Naive thymus-derived CD4-positive, alpha-beta T cell (primary cell): ENCODE results near the gene MAMLD1. TPM values are rescaled to one million over a fixed set of nuclear protein-coding genes. Genes with fewer than 3 reads are reported as not detected.
"Not testable (repeated sequence)": the region's sequence is repeated elsewhere in the genome, so short reads cannot be mapped to it uniquely, and the experiment has no call there.

Source experiments
- ATAC-seq: fragments of 150-1000 bp; cut with Tn5 transposase; 2 replicates; pipeline ENCODE4 v1.10.0; 2021; ENCODE audit warnings: mild to moderate bottlenecking, moderate library complexity
- CTCF ChIA-PET: fragments of 350-600 bp; sonication (Branson Sonifier 250); formaldehyde crosslinking; loops from one replicate; lab custom pipeline; 2021; ENCODE audit warnings: antibody characterized with exemption; lab: Charles Lee
- POLR2A ChIA-PET: fragments of 350-600 bp; sonication (Branson Sonifier 250); formaldehyde crosslinking; loops from one replicate; lab custom pipeline; 2021; ENCODE audit warnings: antibody characterized with exemption, inconsistent platforms; lab: Charles Lee
- DNase-seq, 9 donors: peaks; one replicate each; pipeline versions ENCODE4 v3.0.0 to v3.0.0-alpha.2; 2020 to 2022; ENCODE audit warnings: mixed read lengths in 1 of 9
- H3K27ac ChIP-seq: one replicate; pipeline ENCODE4 v1.7.0; 2013; ENCODE audit warnings: mild to moderate bottlenecking, low read depth, low read length, moderate library complexity
- H3K27me3 ChIP-seq, 2 donors: one replicate each; pipeline ENCODE4 v1.7.0; 2013; ENCODE audit warnings: low read length in 2 of 2, mild to moderate bottlenecking in 2 of 2, moderate library complexity in 2 of 2; ENCODE audit not compliant: control insufficient read depth in 2 of 2, insufficient read depth in 2 of 2
- H3K36me3 ChIP-seq, 3 experiments: 1 replicate in 2 of 3; 2 replicates in 1 of 3; pipeline ENCODE4 v1.7.0; 2013; ENCODE audit warnings: low read length in 3 of 3, mild to moderate bottlenecking in 3 of 3, moderate library complexity in 1 of 3; ENCODE audit not compliant: insufficient read depth in 3 of 3, control insufficient read depth in 2 of 3
- H3K4me1 ChIP-seq, 2 donors: one replicate each; pipeline ENCODE4 v1.7.0; 2013; ENCODE audit warnings: low read length in 2 of 2, mild to moderate bottlenecking in 2 of 2, moderate library complexity in 1 of 2; ENCODE audit not compliant: control insufficient read depth in 2 of 2, insufficient read depth in 2 of 2
- H3K4me3 ChIP-seq: 2 replicates; pipeline ENCODE4 v1.7.0; 2013; ENCODE audit warnings: mild to moderate bottlenecking, low read length
- H3K9me3 ChIP-seq, 3 experiments: 1 replicate in 2 of 3; 2 replicates in 1 of 3; pipeline ENCODE4 v1.7.0; 2013; ENCODE audit warnings: low read length in 3 of 3; ENCODE audit not compliant: control insufficient read depth in 2 of 3
- H3K27ac Mint-ChIP-seq, 9 donors: one replicate each; pipeline ENCODE4 v1.8.0; 2020 to 2022; ENCODE audit warnings: mixed read lengths in 9 of 9, mild to moderate bottlenecking in 8 of 9, moderate library complexity in 5 of 9, inconsistent platforms in 2 of 9
- H3K27me3 Mint-ChIP-seq, 5 donors: one replicate each; pipeline ENCODE4 v1.8.0; 2021 to 2022; ENCODE audit warnings: mixed read lengths in 5 of 5, mild to moderate bottlenecking in 1 of 5
- H3K36me3 Mint-ChIP-seq, 5 donors: one replicate each; pipeline ENCODE4 v1.8.0; 2020 to 2022; ENCODE audit warnings: mixed read lengths in 5 of 5, mild to moderate bottlenecking in 3 of 5, inconsistent platforms in 1 of 5
- H3K4me1 Mint-ChIP-seq, 7 donors: one replicate each; pipeline ENCODE4 v1.8.0; 2020 to 2022; ENCODE audit warnings: mixed read lengths in 7 of 7, mild to moderate bottlenecking in 3 of 7, inconsistent platforms in 1 of 7
- H3K4me3 Mint-ChIP-seq, 10 donors: one replicate each; pipeline ENCODE4 v1.8.0; 2020 to 2022; ENCODE audit warnings: mild to moderate bottlenecking in 10 of 10, mixed read lengths in 10 of 10, moderate library complexity in 6 of 10, inconsistent platforms in 2 of 10
- H3K9me3 Mint-ChIP-seq, 11 donors: one replicate each; pipeline ENCODE4 v1.8.0; 2020 to 2022; ENCODE audit warnings: mixed read lengths in 11 of 11, mild to moderate bottlenecking in 4 of 11, inconsistent platforms in 1 of 11, moderate library complexity in 1 of 11
- intact Hi-C, 2 donors: fragments of 100-400 bp; cut with micrococcal nuclease; formaldehyde crosslinking; loops; one replicate each; pipeline ENCODE4 v1.15.1; 2023
- polyA plus RNA-seq, 2 donors: library from polyadenylated mRNA; unstranded; fragments of 300-500 nt; fragmentation: Illumina TruSeq; gene quantifications; one replicate each; pipeline ENCODE4 v1.2.3, GENCODE V29; 2021
- total RNA-seq, 6 experiments: library from RNA in 5 of 6; stranded (reverse) in 5 of 6; gene quantifications; 1 replicate in 5 of 6; 2 replicates in 1 of 6; pipeline ENCODE4 v1.2.3 and lab custom pipeline; 2021 to 2026

The MAMLD1 gene
- total and polyA plus RNA-seq, 7 experiments from 2014 or later: 0.13 to 8.9 (median 0.36) TPM; not detected in 1

DNA sequence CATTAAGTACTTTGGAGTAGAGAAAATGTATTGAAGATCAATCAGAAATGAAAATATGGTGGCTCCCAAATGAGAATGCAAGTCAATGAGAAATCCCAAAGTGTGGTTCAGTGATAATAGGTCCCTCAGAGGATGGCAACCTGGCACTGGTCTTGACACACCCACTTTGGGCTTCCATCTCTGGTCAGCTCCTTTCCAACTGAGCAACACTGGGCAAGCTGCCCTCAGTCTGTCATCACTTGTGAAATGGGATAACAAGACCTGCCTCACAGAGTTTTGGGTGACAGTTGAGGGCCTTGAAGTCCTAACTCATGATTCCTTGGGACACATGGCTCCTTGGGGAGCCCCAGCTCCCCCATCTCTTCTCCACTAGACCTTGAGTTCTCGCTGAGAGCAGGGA is 29.0 kb upstream of the MAMLD1 start:
- Mint-ChIP-seq H3K36me3 (no peaks in the 10 kb centered on the region), H3K27ac (no peak overlapping the region), H3K9me3 (no peaks in the 10 kb centered on the region), H3K4me1 (peaks cover 0 to 15% (median 10%) of the 10 kb centered on the region in 7 donors), H3K4me3 (no peak overlapping the region), H3K27me3 (no peaks in the 10 kb centered on the region)
- ChIA-PET CTCF (no interaction called here), POLR2A (no interaction called here)
- peaks cover 0 to 3% of the 10 kb centered on the region in 2 donors for H3K4me1 ChIP-seq
- no peaks in the 10 kb centered on the region for H3K27me3 ChIP-seq
- H3K27ac ChIP-seq: no peak overlapping the region
- ATAC-seq: no peak
- DNase-seq: no peak
- H3K9me3 ChIP-seq: no peaks in the 10 kb centered on the region
- no peak overlapping the region for H3K4me3 ChIP-seq
- intact Hi-C loops: no loop called here
- no peaks in the 10 kb centered on the region for H3K36me3 ChIP-seq

- no peaks in the 10 kb centered on the region for H3K27me3 Mint-ChIP-seq
- Histone ChIP-seq H3K9me3 (no peaks in the 10 kb centered on the region), H3K27ac (no peak overlapping the region), H3K27me3 (no peaks in the 10 kb centered on the region), H3K4me3 (no peak overlapping the region), H3K36me3 (no peaks in the 10 kb centered on the region), H3K4me1 (peaks cover 0 to 3% of the 10 kb centered on the region in 2 donors)
- CTCF ChIA-PET: no interaction called here
- no peaks in the 10 kb centered on the region for H3K9me3 Mint-ChIP-seq
- ATAC-seq: no peak
- no peak for DNase-seq
- POLR2A ChIA-PET: no interaction called here
- intact Hi-C loops: no loop called here
- H3K36me3 Mint-ChIP-seq: no peaks in the 10 kb centered on the region
- no peak overlapping the region for H3K27ac Mint-ChIP-seq
- no peak overlapping the region for H3K4me3 Mint-ChIP-seq
- H3K4me1 Mint-ChIP-seq: peaks cover 0 to 12% (median 10%) of the 10 kb centered on the region in 7 donors
These were observed 28.1 kb upstream of the MAMLD1 start for GRCh38 chrX:150334981-150335380.

GRCh38 chrX:150337026-150337425 is 26.1 kb upstream of the MAMLD1 start:
- no peak overlapping the region for H3K27ac Mint-ChIP-seq
- H3K9me3 Mint-ChIP-seq: no peaks in the 10 kb centered on the region
- no peaks in the 10 kb centered on the region for H3K9me3 ChIP-seq
- peaks cover 0 to 3% of the 10 kb centered on the region in 2 donors for H3K4me1 ChIP-seq
- no peak for ATAC-seq
- peaks cover 0 to 12% (median 10%) of the 10 kb centered on the region in 7 donors for H3K4me1 Mint-ChIP-seq
- ChIA-PET CTCF (no interaction called here), POLR2A (no interaction called here)
- H3K27me3 ChIP-seq: no peaks in the 10 kb centered on the region
- no peak overlapping the region for H3K27ac ChIP-seq
- no peak overlapping the region for H3K4me3 Mint-ChIP-seq
- H3K4me3 ChIP-seq: no peak overlapping the region
- H3K36me3 ChIP-seq: no peaks in the 10 kb centered on the region
- intact Hi-C loops: no loop called here
- H3K27me3 Mint-ChIP-seq: no peaks in the 10 kb centered on the region
- H3K36me3 Mint-ChIP-seq: no peaks in the 10 kb centered on the region
- no peak for DNase-seq

DNA sequence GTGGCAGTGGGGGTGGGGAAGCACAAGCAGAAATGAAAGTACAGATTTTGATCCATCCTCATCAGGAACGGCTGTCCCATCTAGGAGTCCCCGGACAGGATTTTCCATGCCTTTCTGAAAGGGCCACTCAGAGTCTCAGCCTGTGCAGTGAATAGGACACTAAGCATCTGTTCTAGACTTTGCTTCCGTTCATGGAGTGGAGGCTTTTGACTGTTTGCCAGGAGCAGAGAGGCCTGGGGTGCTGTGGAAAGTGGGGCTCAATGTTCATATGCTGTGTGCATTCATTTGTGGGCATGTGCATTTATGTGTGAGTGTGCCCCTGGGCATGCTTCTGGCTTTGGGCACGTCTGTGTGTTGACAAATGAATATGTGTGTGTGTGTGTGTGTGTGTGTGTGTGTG is 25.6 kb upstream of the MAMLD1 start:
- POLR2A ChIA-PET: no interaction called here
- Mint-ChIP-seq H3K27me3 (no peaks in the 10 kb centered on the region), H3K4me3 (no peak overlapping the region), H3K36me3 (no peaks in the 10 kb centered on the region), H3K4me1 (peaks cover 0 to 12% (median 10%) of the 10 kb centered on the region in 7 donors), H3K27ac (no peak overlapping the region), H3K9me3 (no peaks in the 10 kb centered on the region)
- CTCF ChIA-PET: no interaction called here
- Histone ChIP-seq H3K27ac (no peak overlapping the region), H3K27me3 (no peaks in the 10 kb centered on the region), H3K4me1 (peaks cover 0 to 3% of the 10 kb centered on the region in 2 donors), H3K9me3 (no peaks in the 10 kb centered on the region), H3K4me3 (no peak overlapping the region), H3K36me3 (no peaks in the 10 kb centered on the region)
- intact Hi-C loops: no loop called here
- no peak for ATAC-seq
- DNase-seq: no peak

- Mint-ChIP-seq H3K4me1 (peaks cover 0 to 2% (median 0%) of the 10 kb centered on the region in 7 donors), H3K36me3 (no peaks in the 10 kb centered on the region), H3K27me3 (no peaks in the 10 kb centered on the region), H3K9me3 (no peaks in the 10 kb centered on the region), H3K27ac (no peak overlapping the region), H3K4me3 (no peak overlapping the region)
- ATAC-seq (no peak), DNase-seq (no peak)
- Histone ChIP-seq H3K4me1 (no peaks in the 10 kb centered on the region), H3K27me3 (no peaks in the 10 kb centered on the region), H3K9me3 (no peaks in the 10 kb centered on the region), H3K4me3 (no peak overlapping the region), H3K27ac (no peak overlapping the region), H3K36me3 (no peaks in the 10 kb centered on the region)
- ChIA-PET POLR2A (no interaction called here), CTCF (no interaction called here)
- intact Hi-C loops: no loop called here
These were observed 24.5 kb upstream of the MAMLD1 start for GRCh38 chrX:150338615-150339014.

DNA sequence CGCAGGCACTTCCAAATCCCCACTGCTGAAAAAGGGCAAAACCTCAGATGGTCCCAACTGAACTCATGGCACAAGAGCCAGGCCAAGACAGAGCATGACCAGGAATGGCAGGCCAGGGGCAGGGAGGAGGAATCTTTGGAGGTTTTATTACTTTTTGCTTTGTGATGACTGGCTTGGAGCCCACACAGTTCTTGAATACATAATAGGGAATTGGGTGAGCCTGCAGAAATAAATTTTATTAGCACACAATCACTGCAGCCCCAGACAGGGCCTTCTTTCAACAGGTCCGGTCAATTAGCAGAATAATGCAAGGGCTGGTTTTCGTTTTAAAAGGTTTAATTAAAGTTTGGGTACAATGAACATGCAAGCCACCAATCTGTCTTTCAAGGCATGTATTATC is 23.4 kb upstream of the MAMLD1 start:
- Histone ChIP-seq H3K4me1 (no peaks in the 10 kb centered on the region), H3K36me3 (no peaks in the 10 kb centered on the region), H3K27me3 (no peaks in the 10 kb centered on the region), H3K4me3 (no peak overlapping the region), H3K27ac (no peak overlapping the region), H3K9me3 (no peaks in the 10 kb centered on the region)
- Mint-ChIP-seq H3K4me1 (no peaks in the 10 kb centered on the region), H3K36me3 (no peaks in the 10 kb centered on the region), H3K27me3 (peaks cover 0 to 2% (median 0%) of the 10 kb centered on the region in 5 donors), H3K4me3 (no peak overlapping the region), H3K9me3 (no peaks in the 10 kb centered on the region), H3K27ac (no peak overlapping the region)
- POLR2A ChIA-PET: no interaction called here
- DNase-seq (no peak), ATAC-seq (no peak)
- CTCF ChIA-PET: no interaction called here
- intact Hi-C loops: no loop called here

DNA sequence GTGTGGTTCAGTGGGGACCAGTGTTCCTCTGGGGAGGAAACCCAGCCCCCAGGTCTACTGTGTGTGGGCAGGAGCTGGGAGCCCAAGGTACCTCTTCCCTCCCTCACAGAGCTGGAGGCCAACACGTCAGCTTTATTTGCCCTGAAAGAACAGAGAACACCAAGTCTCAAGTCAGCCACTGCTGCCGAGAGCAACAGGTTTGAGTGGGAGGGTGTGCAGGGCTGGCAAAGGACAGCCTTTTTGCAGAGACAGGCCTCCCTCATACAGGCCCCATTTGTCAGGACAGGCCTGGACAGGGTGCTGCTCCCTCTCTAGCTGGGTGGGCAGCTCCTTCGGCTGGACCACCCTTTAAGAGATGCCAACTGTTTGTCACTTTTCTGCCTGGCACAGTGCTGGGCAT is 22.8 kb upstream of the MAMLD1 start:
- not testable (repeated sequence) for H3K4me1 Mint-ChIP-seq

More for the DNA sequence above, 22.8 kb upstream of the MAMLD1 start:
- H3K27me3 Mint-ChIP-seq, H3K27me3 ChIP-seq, POLR2A ChIA-PET, H3K36me3 Mint-ChIP-seq, H3K36me3 ChIP-seq, ATAC-seq, CTCF ChIA-PET, H3K4me3 ChIP-seq, H3K27ac Mint-ChIP-seq, intact Hi-C loops, H3K4me1 ChIP-seq, DNase-seq, H3K27ac ChIP-seq, H3K4me3 Mint-ChIP-seq, H3K9me3 ChIP-seq, H3K9me3 Mint-ChIP-seq: not testable (repeated sequence)
